Activated CD4-positive, CD25-positive, alpha-beta regulatory T cell treated with anti-CD3 and anti-CD28 coated beads, Interleukin-2, amount 50 U/mL, for 72 hours (primary cell): ENCODE measurements around the gene GRPEL1.
"Not testable (repeated sequence)": the region's sequence is repeated elsewhere in the genome, so short reads cannot be mapped to it uniquely, and the experiment has no call there.

Source experiments
- DNase-seq: peaks from one replicate; pipeline ENCODE4 v3.0.0; 2021

GRPEL1 gene

GRCh38 chr4:7067452-7068278, at the start of gene GRPEL1:
Gene GRPEL1, minus strand, starts transcription at chr4:7068064. Its CDS starts 32 bp downstream, at chr4:7068032.
- peak; percentile 100 for DNase-seq

- no peak for DNase-seq
These were observed 48.8 kb upstream of the GRPEL1 start for GRCh38 chr4:7116705-7117104.

GRCh38 chr4:7115557-7116340, 47.9 kb upstream of the GRPEL1 start:
- no peak for DNase-seq

- DNase-seq = no peak
These were observed 44.8 kb upstream of the GRPEL1 start for GRCh38 chr4:7112656-7113055.

GRCh38 chr4:7111441-7111840, 43.6 kb upstream of the GRPEL1 start:
- DNase-seq = no peak

- DNase-seq = no peak
These were observed 42.7 kb upstream of the GRPEL1 start for GRCh38 chr4:7110546-7110945.

- no peak for DNase-seq
These were observed 41.3 kb upstream of the GRPEL1 start for GRCh38 chr4:7109169-7109568.

- no peak for DNase-seq
These were observed 40.8 kb upstream of the GRPEL1 start for GRCh38 chr4:7108660-7109059.

- DNase-seq = no peak
These were observed 40.3 kb upstream of the GRPEL1 start for GRCh38 chr4:7108046-7108625.

GRCh38 chr4:7107166-7107905, 39.5 kb upstream of the GRPEL1 start:
- DNase-seq = no peak

- DNase-seq = peak; percentile 17
These were observed 37.4 kb upstream of the GRPEL1 start for GRCh38 chr4:7105276-7105675.

GRCh38 chr4:7104366-7105031, 36.6 kb upstream of the GRPEL1 start:
- DNase-seq = peak; percentile 23

GRCh38 chr4:7103607-7104365, 35.9 kb upstream of the GRPEL1 start:
- DNase-seq = no peak

GRCh38 chr4:7103031-7103606, 35.3 kb upstream of the GRPEL1 start:
- peak; percentile 84 for DNase-seq

GRCh38 chr4:7102516-7102909, 34.6 kb upstream of the GRPEL1 start:
- not testable (repeated sequence) for DNase-seq

- DNase-seq = peak; percentile 54
These were observed 34.0 kb upstream of the GRPEL1 start for GRCh38 chr4:7101692-7102515.

GRCh38 chr4:7096236-7096635, 28.4 kb upstream of the GRPEL1 start:
- no peak for DNase-seq

GRCh38 chr4:7095611-7096155, 27.8 kb upstream of the GRPEL1 start:
- no peak for DNase-seq

- no peak for DNase-seq
These were observed 27.1 kb upstream of the GRPEL1 start for GRCh38 chr4:7094916-7095315.

- DNase-seq = no peak
These were observed 24.2 kb upstream of the GRPEL1 start for GRCh38 chr4:7092026-7092425.
